Stimulated activated CD4-positive, alpha-beta T cell treated with anti-CD3 and anti-CD28 coated beads, Interleukin-4, amount 100 ng/mL, for 48 hours (primary cell): Measurements from ENCODE around the gene NOB1.
"Not testable (repeated sequence)": the region's sequence is repeated elsewhere in the genome, so short reads cannot be mapped to it uniquely, and the experiment has no call there.

Experiments
- DNase-seq, 2 donors: peaks; one replicate each; pipeline ENCODE4 v3.0.0-alpha.2; 2020; ENCODE audit warnings: low read depth in 2 of 2

Gene NOB1

DNA sequence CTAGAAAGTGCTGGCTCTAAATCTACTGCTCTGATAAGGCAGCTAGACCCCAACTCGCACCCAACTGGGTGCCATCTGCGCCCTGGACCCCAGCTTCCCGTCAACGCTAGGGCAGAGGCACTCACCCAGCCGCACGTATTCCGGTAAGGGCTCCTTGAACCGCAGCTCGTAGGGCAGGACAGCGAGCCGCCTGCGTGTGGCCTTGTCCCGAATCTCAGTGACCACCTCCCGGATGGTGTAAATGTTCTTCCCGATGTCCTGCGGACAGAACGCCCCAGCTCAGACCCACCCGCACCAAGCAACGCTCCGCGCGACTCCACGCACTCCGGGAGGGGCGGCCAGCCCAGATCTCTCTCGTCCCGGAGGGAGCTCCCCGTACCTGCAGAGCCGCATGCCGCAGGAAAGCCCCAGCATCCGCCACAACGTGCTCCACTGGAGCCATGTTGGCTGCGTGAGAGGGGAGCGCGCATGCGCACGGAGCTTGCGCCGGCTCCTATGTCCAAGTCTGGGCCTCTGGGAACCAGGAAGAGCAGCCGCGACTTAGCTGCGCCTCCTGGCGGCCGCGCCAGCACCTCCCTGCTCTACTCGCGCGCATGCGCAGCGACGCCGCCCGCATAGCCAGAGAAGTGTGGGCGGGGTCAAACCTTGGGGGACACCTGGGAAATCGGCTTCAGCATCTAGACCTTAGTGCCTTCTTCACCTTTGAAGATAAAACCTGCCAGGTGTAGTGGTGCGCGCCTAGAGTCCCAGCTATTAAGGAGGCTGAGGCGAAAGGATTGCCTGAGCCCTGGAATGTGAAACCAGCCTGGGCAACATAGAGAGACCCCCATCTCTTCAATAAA is at the start of gene NOB1:
Gene NOB1, minus strand, starts transcription at position 458 of the 842 bp plus-strand sequence. Its CDS starts 16 bp downstream, at position 442.
- DNase-seq: peak; percentile 93 to 95

DNA sequence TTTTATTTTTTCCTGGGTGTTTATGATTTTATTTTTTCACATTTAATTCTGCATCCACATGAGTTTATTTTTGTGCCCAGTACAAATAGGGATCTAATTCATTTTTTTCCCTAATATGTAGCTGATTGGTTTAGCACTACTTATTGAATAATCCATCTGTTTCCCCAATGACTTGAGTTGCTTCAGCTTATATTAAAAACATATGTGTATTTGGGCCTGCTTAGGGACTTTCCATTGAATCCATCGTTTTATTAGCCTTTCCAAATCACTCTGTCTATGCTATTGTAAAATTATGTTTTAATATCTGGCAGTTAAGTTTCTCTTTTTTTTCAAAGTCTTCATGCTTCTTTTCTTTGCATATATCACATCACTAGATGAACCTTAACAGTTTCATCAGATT is 49.6 kb upstream of the NOB1 start:
- no peak for DNase-seq

DNA sequence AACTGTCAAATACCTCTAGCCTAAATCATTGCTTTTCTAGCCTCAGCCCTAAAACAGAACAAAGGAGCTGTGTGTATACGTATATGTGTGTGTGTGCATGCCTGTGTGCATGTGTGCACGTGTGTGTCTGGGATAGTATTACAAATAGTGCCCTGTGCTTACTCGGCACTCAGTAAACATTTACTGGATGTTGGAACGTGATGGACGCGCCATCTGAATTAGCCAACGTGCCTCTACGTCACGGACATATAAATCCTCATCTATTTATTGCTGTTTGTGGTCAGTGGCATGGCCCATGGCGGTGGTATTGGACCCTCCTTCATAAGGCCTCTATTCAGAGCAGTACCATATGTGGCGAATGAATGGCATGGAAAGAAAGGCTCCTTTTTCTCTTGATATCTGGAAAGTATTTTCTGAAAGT is 44.9 kb upstream of the NOB1 start:
- no peak for DNase-seq

DNA sequence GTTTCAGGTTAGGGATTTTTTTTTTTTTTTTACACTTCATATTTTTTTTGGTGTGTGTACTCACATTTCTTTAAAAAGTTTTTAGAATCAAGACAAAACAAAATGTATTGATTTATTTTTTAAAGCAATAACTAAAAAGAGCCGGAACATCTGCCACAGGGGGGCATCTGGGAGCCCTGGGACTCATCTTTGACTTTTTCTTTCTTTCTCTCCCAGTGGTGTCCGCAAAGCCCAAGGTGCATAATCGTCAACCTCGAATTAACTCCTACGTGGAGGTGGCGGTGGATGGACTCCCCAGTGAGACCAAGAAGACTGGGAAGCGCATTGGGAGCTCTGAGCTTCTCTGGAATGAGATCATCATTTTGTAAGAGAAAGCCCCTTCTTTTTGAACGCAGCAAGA is 43.7 kb upstream of the NOB1 start:
- no peak for DNase-seq

DNA sequence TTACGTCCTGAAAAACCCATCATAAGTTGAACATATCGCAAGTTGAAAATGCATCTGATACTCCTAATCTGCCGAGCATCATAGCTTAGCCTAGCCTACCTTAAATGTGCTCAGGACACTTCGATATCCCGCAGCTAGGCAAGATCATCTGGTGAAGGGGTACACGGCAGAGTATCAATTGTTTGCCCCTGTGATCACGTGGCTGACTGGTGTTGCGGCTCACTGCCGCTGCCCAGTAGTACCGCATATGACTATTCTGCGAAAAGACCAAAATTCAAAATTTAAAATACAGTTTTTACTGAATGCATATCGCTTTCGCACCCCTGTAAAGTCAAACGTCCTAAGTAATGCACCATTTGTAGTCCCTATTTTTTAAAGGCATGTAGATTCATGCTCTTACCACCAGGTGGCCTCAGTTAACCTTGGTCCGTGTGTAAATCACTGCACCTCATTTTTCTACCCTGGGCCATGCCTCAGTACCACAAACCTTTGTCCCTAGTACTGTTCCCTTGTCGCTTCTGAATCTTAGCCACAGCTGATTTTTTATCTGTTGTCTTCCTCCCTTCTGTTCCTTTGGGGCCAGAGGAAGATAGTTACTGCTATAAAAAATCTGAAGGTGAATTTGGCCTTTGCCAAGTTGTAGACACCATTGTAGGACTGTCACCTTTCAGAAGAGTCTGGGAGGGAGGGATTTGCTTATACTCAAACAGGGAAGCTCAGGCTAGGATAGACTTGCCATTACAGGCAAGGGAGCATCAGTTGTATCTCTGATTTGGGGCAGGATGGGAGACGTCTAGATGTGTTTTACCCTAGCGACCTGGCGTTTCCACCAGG is 41.8 kb upstream of the NOB1 start:
- peak in 1 of 2 donors; percentile 5 for DNase-seq

DNA sequence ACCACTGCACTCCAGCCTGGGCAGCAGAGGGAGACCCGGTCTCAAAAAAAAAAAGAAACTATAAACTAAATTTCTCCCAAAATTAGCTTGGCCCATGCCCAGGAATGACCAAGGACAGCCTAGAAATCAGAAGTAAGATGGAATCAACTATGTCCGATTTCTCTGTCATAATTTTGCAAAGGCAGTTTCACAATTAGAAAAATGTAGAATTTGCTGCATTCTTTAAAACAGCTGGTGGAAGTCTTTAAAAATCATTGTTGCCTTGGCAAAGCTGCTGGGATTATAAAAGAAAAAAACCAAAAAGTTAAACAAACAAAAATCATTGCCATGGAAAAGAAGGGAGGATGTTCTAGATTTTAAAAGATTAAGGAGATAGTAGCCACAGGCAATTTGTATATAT is 39.8 kb upstream of the NOB1 start:
- no peak for DNase-seq

DNA sequence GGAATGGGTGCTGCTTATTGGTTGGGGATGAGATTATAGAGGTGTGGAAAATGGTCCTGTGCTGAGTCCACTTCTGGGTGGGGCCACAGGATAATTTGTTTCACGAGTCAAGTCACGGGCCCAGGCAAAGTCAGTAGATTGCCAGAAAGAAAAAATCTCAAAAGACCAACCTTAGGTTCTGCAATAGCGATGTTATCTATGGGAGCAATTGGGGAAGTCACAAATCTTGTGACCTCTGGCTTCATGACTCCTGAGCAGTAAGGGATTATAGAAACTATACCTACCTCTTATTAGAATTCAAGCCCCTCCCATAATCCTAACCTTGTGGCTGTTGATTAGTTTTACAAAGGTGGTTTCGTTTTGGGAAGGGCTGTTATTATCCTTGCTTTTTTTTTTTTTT is 38.8 kb upstream of the NOB1 start:
- DNase-seq: no peak

DNA sequence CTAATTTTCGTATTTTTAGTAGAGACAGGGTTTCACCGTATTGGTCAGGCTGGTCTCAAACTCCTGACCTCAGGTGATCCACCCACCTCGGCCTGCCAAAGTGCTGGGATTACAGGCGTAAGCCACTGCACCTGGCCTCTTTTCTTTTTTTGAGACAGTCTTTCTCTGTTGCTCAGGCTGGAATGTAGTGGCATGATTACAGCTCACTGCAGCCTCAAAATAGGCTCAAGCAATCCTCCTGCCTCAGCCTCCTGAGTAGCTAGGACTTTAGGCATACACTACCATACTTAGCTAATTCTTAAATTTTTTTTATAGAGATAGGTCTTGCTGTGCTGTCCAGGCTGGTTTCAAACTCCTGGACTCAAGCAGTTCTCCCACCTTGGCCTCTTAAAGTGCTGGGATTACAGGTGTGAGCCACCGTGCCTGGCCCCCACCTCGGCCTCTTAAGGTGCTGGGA is 36.7 kb upstream of the NOB1 start:
- not testable (repeated sequence) for DNase-seq

DNA sequence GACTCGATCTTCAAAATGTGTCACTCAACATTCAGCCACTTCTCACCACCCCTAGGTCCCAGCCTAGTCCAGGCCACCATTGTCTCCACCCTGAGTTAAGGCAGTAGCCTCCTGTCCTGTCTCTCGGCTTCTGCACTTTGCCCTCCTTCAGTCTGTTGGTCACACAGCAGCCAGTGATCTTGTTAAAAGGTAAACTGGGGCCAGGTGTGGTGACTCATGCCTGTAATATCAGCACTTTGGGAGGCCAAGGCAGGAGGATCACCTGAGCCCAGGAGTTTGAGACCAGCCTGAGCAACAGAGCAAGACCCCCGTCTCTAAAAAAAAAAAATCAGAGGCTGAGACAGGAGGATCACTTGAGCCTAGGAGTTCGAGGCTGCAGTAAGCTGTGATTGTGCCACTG is 33.2 kb upstream of the NOB1 start:
- no peak for DNase-seq

DNA sequence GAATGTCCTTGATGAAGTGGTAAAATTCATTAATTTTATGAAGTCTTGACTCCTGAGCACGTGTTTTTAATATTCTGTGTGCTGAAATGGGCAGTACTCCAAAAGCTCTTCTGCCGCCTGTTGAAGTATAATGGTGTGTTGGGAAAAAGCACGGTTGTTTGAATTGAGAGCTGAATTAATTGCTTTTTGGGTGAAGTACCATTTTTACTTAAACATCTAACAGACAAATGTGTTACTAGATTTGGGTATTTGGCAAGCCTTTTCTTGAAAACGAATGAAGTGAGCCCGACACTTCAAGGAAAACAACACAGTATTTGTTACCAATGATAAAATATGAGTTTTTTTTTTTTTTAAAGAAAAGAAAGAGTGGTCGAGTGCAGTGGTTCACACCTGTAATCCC is 29.9 kb upstream of the NOB1 start:
- DNase-seq: no peak

DNA sequence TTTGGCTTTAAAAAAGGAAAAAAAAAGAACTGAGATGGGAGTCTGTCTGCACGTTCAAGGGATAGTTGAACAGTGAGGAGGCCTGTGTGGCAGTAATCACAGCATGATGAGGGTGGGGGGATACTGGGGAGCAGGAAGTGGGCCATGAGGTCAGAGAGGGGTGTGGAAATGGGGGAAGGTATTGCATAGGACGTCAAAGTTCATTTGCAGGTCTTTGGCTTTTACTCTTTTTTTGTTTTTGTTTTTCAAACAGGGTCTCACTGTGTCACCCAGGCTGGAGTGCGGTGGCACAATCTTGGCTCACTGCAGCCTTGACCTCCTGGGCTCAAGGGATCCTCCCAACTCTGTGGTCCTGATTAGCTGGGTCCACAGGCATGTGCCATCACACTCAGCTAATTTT is 26.4 kb upstream of the NOB1 start:
- no peak for DNase-seq

DNA sequence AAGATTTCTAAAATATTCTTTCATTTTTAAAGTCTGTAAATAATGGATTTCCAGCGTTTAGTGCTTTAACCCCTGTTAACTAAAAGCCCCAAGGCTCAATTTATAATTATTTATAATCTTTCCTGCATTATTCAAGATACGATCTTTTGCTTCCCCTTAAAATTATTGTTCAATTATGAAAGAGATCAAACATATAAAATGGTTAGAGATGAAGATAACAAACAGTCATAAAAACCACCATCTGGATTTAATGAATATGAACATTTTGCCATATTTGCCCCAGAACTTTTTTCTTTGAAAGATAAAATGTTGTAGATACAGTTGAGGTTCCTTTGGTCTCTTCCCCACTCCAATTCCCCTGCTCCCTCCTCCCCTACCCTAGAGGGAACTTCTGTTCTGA is 25.0 kb upstream of the NOB1 start:
- no peak for DNase-seq

DNA sequence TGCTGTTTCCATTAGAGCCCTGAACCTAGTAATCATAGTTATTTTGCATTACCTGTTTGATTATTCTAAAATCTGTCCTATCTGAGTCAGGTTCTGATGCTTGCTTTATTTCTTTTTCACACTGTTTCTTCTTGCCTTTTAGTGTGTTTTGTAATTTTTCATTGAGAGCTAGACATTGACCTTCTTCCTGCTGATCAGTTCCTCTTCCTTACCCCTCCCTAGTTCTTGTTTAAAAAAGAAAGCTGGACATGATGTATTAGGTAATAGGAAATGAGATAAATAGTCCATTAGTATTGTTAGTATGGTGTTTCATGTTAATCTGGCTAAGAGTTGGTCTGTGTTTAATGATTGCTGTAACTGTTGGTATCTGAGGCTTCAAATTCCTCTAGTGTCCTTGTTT is 20.8 kb upstream of the NOB1 start:
- no peak for DNase-seq

DNA sequence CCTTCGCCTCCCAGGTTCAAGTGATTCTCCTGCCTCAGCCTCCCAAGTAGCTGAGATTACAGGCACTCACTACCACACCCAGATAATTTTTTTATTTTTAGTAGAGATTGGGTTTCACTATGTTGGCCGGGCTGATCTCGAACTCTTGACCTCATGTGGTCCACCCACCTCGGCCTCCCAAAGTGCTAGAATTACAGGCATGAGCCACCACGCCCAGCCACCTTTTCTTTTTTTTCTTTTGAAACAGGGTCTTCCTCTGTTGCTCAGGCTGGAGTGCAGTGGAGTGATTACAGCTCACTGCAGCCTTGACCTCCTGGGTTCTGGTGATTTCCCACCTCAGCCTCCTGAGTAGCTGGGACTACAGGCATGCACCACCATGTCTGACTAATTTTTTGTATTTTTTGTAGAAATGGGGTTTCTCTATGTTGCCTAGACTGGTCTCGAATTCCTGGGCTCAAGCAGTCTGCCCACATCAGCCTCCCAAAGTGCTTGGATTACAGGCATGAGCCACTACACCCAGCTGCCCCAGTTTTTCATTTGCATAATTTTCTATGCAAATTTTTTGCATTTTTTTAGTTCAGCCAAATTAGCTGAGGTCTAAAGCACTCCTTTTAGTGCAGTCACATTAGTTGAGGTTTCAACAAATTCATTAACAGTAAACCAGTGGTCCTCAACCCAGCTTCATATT is 18.7 kb upstream of the NOB1 start:
- no peak for DNase-seq

DNA sequence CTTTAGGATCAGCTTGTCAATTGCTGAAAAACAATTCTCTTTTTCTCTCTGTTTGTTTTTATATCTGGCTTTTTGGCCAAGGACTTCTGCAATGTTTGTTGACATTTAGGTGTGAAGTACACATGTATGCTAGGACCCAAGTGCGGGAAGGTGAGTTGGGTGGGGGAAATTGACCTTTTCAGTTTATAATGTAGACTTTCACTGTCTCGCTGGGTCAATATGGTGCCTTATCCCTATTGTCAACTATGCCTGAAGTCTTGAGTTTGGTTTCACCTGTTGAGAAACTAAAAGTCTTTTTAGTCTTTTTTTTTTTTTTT is 16.9 kb upstream of the NOB1 start:
- DNase-seq: no peak

DNA sequence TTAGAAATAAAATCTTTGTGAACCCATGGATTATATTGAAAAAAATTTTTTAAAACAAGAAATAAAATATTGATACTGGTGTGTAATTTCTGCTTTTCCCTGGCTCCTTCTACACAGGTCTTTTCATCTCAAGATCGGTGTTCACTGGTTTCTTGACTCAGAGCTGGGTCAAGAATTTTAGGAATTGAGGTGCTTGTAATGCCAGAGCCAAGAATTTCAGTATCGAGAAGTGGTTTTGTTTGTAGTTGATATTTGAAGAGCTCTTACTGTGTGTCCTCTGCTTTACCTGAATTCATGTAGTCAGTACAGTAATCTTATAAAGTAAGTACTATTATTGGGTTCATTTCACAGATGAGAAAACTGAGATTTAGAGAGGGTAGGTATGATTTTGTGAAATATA is 14.7 kb upstream of the NOB1 start:
- DNase-seq: no peak

DNA sequence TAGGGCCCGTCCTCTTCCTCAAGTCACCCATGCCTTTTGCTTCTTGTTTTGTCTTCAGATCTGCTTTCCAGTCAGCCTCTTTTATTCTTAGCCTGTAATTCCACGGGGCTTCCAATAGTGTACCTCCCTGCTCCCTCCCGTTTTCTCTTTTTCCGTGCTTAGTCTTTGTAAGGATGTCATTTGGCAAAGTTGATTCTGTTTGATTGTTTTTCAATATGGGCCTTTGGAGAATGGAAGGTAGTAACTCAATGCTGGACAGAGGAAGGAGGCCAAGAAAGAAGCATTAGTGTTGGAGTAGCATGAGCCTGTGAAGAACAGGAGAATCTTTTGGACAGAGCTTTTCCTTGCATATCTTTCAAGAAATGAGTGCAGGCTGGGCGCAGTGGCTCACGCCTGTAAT is 13.9 kb upstream of the NOB1 start:
- no peak for DNase-seq

DNA sequence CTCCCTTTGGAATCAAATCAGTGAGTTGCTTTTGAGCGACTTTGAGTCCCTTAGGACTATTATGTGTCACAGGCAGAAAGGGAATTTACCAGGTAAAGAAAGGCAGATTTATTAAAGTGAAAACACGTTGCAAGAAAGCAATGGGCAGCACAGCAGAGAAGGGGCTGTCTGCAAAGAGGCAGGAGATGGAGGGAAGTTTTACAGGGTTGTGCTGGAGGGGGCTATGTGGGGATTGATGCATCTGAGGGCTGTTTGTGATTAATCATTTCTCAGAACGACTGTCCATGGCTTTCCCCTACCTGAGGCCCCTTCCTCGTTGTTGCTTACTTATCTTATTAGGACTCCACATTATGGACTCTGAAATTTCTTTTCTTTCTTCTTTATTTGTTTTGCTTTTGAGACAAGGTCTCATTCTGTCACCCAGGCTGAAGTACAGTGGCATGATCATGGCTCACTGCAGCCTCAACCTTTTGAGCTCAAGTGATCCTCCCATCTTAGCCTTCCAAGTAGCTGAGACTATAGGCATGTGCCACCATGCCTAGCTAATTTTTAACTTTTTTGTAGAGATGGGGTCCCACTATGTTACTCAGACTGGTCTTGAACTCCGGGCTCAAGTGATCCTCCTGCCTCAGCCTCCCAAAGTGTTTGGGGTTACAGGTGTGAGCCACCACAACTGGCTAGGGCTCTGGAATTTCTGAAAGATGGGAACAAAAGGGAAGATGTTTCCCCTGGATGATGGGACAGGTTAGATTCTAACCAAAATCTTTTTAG is 12.9 kb upstream of the NOB1 start:
- no peak for DNase-seq

DNA sequence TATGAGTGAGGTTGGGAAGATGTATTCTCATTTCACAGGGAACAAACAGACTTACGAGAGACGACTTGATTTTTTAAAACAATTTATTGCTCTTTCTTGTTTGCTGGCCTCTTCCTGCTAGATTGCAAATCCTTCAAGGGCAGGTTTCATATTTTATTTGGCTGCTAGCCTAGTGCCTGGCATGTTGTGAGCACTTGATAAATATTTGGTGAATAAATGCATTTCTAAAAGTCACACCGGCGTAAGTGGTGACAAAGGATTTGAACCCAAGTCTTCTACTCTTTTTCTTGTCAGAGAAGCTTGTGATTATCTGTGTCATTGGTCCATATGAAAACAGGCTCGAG is 8.8 kb upstream of the NOB1 start:
- DNase-seq: no peak

DNA sequence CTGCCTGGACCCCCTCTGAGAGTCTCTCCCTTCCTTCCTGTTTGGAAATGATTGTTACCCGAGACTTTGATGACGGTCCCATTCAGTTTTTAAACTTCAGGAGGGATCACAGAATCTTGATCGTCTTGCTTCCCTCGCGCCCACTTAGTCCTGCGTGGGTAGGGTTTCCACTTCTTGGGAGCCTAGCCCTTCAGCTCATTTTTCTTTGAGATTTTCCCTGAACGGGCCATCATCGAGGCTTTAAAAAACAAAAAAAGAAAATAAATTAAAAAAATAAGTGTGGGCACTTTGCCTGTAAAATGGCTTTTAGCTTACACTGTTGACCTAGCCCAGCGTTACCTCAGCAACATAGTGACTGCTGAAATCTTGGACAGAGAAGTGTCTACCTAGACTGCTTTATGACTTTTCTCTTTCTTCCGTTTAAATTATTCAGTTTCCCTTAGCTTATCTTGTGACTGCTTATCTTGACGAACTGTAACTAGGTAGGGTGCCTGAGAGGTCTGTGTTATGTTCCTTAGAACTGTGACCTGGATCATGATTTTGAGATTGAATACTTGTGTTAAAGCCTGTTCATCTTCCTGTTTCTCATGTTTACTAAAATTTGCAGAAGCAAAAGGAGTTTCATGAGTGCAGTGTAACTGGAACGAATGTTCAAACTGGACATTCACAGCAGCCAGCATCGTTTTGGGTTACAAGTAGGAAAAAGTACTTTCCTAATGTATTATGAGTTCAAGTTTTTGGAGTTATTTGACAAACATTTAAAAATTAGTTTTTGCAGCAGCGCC is 8.3 kb upstream of the NOB1 start:
- no peak for DNase-seq
